HG02981 (cell line): ENCODE measurements around the gene LPP.

Experiments used
- ATAC-seq: cut with Tn5 transposase; IDR thresholded peaks from one replicate; pipeline ENCODE4 v1.9.1; 2021; ENCODE audit warnings: mild to moderate bottlenecking, moderate library complexity; ENCODE audit not compliant: unreplicated experiment

Gene LPP

GRCh38 chr3:188168648-188169047 is 14.7 kb downstream of the LPP start:
- ATAC-seq: no peak

GRCh38 chr3:188169830-188170455 is 16.0 kb downstream of the LPP start:
- no peak for ATAC-seq

- no peak for ATAC-seq
These were observed 16.8 kb downstream of the LPP start for GRCh38 chr3:188170461-188171459.

GRCh38 chr3:188171682-188172467 is 17.9 kb downstream of the LPP start:
- ATAC-seq: no peak

- ATAC-seq: no peak
These were observed 20.5 kb downstream of the LPP start for GRCh38 chr3:188174317-188175044.

- no peak for ATAC-seq
These were observed 22.5 kb downstream of the LPP start for GRCh38 chr3:188176476-188176875.

GRCh38 chr3:188176884-188177283 is 22.9 kb downstream of the LPP start:
- no peak for ATAC-seq

GRCh38 chr3:188177721-188178120 is 23.8 kb downstream of the LPP start:
- ATAC-seq: no peak

- no peak for ATAC-seq
These were observed 24.5 kb downstream of the LPP start for GRCh38 chr3:188178293-188178936.

GRCh38 chr3:188179006-188179966 is 25.3 kb downstream of the LPP start:
- ATAC-seq: no peak

- no peak for ATAC-seq
These were observed 26.2 kb downstream of the LPP start for GRCh38 chr3:188180114-188180513.

GRCh38 chr3:188183452-188183851 is 29.5 kb downstream of the LPP start:
- ATAC-seq: no peak

GRCh38 chr3:188184160-188184559 is 30.2 kb downstream of the LPP start:
- ATAC-seq: no peak

- no peak for ATAC-seq
These were observed 30.7 kb downstream of the LPP start for GRCh38 chr3:188184649-188185048.

- no peak for ATAC-seq
These were observed 31.8 kb downstream of the LPP start for GRCh38 chr3:188185717-188186251.

GRCh38 chr3:188187053-188187452 is 33.1 kb downstream of the LPP start:
- ATAC-seq: no peak

GRCh38 chr3:188188911-188189310 is 35.0 kb downstream of the LPP start:
- no peak for ATAC-seq

- no peak for ATAC-seq
These were observed 37.5 kb downstream of the LPP start for GRCh38 chr3:188191460-188191859.

GRCh38 chr3:188192034-188192433 is 38.1 kb downstream of the LPP start:
- ATAC-seq: no peak
